HG03521 (cell line): Measurements from ENCODE around the gene CRTAP.
"Not testable (repeated sequence)": the region's sequence is repeated elsewhere in the genome, so short reads cannot be mapped to it uniquely, and the experiment has no call there.

Source experiments
- ATAC-seq: cut with Tn5 transposase; IDR thresholded peaks from one replicate; pipeline ENCODE4 v1.9.1; 2021; ENCODE audit warnings: mild to moderate bottlenecking, moderate library complexity; ENCODE audit not compliant: unreplicated experiment

Gene CRTAP

DNA sequence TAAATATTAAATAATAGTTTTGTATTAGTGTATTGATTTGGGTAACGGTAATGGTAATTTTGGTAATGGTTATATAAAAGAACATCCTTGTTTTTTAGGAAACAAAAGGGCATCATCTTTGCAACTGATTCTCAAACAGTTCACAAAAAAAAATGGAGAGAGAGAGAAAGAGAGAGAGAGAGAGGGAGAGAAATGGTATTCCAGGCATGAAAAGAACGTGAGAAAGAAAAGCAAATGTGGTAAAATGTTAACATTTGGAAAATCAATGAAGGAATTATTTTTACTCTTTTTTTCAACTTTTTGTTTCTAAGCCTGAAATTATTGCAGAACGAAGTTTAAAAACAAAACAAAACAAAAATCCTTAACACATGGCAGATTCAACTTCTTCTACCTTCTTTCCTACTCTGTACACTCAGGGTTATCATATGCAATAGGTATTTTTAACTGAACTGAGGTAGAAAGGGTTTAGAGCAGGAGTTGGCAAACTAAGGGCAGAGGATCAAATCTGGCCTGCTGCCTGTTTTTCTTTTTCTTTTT, 14.6 kb upstream of the CRTAP start:
- no peak for ATAC-seq

DNA sequence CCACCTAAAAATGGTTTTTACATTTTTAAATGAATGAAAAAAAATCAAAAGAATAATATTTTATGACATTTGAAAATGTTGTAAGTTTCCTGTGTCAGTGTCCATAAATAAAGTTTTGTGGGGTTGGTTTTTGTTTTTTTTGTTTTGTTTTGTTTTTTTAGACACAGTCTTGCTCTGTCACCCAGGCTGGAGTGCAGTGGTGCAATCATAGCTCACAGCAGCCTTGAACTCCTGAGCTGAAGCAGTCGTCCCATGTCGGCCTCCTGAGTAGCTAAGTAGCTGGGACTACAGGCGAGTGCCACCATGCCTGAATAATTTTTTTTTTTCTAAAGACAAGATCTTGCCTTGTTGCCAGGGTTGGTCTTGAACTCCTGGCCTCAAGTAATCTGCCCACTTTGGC, 14.1 kb upstream of the CRTAP start:
- ATAC-seq: no peak

DNA sequence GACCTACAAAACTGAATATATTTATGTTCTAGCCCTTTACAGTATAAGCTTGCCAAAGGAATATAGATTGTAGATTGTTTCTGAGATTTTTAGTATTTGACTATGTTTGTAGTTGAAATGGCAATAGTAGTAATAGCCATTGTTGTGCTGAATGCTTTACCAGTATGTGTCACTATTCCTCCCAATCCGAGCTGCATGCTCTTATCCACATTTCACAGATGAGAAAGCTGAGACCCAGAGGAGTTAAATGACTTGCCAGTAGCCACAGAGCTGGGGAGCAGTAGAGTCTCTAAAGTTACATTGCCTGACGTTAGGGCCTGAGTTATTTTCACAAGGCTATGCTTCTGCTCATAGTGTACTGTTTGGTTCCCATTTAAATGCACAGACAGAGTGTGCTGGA, 13.6 kb upstream of the CRTAP start:
- ATAC-seq: no peak

DNA sequence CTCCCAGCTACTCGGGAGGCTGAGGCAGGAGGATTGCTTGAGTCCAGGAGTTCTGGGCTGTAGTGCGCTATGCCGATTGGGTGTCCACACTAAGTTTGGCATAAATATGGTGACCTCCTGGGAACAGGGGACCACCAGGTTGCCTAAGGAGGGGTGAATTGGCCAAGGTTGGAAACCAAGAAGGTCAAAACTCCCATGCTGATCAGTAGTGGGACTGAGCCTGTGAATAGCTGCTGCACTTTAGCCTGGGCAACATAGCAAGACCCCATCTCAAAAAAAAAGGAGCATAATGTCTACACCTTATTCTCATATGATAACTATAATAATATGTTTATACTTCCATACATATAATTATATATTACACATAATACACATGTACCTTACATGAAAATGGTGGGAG, 10.8 kb upstream of the CRTAP start:
- no peak for ATAC-seq

DNA sequence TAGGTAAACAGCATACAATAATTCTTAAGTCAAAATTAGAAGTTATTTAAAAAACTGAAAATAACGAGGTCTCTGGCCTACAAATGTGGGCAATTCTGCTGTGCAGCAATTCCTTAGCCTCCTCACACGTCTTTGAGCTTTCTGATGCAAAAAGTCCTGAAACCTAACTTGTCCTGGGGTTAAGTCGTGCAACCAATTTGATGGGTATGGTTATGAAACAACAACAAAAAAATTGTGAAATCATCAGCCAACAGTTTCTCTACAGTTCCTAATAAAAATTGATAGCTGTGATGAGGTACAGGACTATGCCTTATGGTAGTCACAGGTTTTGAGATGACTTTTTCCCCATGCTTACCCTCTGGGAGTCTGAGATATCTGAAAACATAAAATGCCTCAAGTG, 10.3 kb upstream of the CRTAP start:
- no peak for ATAC-seq

DNA sequence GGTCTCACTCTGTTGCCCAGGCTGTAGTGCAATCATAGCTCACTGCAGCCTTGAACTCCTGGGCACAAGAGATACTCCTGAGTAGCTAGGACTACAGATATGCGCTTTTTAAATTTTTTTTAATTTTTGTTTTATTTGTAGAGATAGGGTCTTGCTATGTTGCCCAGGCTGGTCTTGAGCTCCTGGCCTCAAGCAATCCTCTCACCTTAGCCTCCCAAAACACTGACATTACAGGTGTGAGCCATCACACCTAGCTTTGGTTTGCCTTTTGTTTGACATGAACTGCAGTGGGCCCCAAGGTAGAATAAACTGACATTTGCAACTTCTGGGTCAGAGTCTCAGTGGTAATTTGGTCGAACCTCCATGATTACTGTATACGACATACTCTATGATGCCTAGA, 9.0 kb upstream of the CRTAP start:
- ATAC-seq: no peak

DNA sequence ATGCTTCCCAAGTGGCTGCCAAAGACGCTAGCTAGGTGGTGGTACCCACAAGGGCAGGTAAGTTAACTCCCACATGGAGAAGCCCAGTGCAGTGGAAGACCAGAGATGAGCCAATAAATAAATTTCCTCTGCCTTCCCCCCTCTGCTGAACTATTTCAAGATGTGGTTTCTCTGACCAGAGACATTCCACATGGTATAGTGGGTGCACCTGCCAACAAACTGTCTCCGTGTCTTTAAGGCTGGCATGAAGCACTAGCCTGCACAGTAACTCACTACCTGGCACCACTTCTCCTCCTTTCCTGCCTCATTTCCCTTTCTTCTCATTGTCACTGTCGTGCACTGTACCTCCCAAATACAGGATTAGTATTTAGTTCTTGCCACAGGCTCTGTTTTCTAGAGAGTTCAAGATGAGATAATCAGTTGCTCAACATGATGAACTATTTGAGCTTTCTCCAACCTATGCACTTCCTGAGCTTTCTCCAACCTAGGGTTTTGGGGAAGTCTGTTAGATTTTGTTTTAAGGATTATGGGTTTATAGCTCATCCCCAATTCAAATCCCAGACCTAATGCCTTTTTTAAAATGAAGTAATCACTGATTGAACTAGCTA, 8.4 kb upstream of the CRTAP start:
- no peak for ATAC-seq

DNA sequence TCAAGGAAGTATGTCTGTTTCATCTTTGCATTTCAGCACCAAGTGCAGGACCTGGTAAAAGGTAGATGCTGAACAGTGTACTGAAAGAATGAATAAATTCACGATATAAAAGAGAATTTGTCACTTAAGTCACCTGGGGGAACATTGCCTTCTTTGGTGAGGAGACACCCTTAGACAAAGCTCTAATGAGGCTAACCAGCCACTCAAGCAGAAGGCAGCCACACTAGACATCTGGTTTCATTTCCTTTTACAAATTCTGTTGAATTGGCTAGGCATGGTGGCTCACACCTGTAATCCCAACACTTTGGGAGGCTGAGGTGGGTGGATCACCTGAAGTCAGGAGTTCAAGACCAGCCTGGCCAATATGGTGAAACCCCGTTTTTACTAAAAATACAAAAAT, 7.0 kb upstream of the CRTAP start:
- not testable (repeated sequence) for ATAC-seq

DNA sequence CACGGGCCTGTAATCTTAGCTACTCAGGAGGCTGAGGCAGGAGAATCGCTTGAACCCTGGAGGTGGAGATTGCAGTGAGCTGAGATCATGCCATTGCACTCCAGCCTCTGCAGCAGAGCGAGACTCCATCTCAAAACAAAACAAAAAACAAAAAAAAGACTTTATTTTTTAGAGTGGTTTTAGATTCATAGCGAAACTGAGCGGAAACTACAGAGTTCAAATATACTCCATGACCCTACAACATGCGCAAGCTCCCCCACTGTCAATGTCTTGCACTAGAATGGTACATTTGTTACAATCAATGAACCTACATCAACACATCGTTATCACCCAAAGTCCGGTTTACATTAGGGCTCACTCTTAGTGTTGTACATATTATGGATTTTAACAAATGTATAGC, 2.2 kb upstream of the CRTAP start:
- ATAC-seq: peak; percentile 29

DNA sequence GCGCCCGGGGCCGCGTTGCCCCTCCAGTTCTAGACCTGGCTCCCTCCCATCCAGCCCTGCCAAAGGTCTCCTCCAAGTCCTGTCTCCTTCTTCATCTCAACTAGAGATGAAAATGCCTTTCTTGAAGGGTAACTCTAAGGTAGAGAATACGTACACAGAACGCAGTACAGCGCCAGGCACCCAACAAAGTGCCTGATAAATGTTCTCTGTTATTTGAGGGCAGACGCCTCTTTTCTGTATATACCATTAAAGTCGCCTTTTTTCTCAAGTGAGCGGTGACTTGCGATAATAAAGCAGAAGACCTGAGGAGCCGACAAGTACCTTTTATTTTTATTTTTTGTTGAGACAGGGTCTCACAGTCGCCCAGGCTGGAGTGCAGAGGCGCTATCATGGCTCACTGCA, 809 bp downstream of the CRTAP start:
- ATAC-seq: no peak

DNA sequence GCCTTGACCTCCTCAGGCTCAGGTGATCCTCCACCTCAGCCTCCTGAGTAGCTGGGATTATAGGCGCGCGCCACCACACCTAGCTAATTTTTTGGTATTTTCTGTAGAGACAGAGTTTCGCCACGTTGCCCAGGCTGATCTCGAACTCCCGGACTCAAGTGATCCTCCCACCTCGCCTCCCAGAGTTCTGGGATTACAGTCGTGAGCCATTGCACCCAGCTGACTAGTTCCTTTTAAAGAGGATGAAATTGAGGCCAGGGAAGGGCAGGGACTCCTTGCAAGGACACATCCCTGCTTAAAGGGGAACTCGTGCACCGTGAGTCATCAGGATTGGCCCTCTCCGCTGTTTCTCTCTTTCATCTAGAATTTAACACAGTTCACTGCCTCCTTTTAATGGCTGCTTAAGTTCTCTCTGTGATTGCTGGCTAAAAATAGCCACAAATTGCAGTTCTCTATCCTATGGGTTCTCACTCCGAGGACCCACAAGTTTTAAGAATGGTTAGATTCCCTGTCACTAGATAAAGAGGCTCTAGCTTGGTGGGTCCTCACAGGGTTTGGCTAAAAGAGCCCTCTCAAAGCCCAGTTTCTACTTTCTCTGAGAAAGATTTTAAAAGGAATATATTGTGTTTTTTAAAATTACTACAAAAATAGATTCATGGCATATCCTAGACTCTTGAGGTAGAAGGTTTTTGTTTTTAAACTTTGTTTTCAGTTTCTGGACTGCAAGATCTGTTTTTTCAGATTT, 1.4 kb downstream of the CRTAP start:
- ATAC-seq: no peak

DNA sequence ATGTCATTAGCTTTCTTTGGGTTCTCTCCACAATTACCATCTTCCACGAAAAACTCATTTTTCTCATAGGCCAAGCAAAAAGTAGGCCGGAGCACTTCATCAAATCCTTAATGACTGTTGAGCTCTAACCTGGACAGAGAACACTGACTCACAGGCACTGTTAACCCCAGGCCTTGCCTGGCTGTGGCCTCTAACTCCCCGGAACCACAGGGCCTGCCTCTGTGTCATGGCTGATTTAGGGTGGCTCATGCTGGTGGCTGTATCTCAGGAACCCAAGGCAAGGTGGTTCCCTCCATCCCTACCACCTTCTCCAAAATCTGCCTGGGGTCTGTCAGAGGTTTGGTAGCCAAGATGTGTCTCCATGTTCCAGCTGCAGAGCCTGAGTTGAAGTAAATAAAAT, 3.6 kb downstream of the CRTAP start:
- no peak for ATAC-seq

DNA sequence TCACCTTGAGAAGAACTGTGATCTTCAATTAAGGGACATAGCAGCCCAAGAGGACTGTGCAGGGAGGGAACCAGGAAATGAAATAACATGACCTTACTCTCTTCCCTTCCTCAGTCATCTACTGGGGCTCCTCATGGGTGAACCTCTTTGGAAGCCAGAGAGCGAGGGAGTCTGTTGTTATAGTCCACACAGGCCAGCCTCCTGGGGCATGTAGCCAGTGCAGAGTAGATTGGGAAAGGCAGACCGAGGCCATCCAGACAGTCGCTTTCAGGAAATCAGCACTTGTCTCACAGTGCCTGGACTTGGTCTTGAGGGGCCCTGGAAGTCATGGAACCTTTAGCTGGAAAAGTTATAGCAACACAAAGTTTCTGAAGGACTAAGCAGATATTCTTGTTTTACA, 6.1 kb downstream of the CRTAP start:
- ATAC-seq: no peak

DNA sequence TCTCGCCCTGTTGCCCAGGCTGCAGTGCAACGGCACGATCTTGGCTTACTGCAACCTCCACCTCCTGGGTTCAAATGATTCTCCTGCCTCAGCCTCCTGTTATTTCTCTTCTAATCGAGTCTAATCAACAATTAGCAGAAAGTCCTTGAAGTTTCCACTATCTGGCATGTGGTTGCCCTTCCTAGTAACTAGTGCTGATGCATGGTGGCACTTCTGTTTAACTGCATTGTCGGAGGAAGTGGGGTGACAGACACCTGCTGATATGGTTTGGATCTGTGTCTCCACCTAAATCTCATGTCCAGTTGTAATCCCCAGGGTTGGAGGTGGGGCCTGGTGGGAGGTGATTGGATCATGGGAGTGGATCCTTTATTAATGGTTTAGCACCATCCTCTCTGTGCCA, 9.2 kb downstream of the CRTAP start:
- no peak for ATAC-seq

DNA sequence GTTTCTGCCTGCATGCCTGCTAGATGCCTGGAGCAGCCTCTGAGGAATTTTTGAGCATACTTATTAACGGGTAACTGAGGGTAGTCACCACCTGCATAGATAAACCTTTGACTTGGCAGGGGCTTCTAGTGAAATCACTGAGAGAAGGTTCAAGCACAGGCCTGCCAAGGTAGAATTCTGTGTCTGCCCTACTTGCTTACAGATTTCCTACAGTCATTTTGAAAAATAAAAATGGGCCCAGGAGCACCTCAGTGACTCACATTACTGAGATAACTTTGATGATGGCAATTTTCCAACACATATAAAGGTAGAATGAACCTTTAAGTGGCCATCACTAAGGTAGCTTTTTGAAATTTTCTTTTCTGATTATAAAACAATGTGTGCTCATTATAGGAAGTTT, 10.8 kb downstream of the CRTAP start:
- no peak for ATAC-seq

DNA sequence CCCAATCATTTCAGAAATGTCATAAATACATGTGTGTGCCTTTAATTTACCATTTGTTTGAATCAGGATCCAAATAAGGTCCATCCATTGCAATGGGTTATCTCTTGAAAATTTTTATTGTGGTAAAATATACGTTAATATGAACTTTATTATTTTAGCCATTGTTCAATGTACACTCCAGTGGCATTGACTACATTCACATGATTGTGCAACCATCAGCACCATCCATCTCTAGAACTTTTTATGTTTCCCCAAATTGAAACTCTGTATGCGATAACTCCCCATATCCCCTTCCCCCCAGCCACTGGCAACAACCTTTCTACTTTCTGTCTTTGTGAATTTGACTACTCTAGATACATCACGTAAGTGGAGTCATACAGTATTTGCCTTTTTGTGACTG, 12.0 kb downstream of the CRTAP start:
- no peak for ATAC-seq

DNA sequence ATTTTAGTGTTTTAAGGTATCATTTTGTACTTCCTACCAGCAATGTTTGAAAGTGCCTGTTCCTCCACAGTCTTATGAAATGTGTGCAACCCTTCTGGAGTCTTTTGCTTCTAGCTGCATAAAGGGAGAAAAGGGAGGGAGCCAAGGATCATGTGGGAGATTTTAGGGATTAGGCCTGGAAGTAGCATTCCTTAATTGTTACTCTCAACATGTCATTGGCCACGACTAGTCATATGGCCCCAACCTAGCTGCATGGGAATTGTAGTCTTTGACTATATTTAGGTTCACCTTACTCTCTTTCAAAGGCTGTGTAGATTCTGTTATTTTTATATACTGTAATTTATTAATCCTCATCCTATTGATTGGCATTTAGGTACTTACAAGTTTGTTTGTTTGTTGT, 14.9 kb downstream of the CRTAP start:
- no peak for ATAC-seq

DNA sequence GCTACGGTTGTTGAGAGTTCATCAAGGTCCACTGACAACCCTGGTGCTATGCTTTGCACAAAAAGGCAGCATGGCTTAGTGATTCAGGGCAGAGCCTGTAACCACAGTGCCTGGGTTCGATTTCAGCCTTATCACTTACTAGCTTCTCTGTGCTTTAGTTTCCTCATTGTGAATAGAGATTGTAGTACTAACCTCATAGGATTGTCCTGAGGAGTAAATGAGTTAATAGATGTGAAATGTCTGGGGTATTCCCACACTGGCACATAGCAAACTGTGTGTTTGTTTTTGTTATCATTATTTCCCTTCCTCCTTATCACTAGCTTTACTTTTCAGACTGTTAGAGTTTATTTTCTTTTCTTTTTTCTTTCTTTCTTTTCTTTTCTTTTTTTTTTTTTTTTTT, 16.3 kb downstream of the CRTAP start:
- ATAC-seq: no peak

DNA sequence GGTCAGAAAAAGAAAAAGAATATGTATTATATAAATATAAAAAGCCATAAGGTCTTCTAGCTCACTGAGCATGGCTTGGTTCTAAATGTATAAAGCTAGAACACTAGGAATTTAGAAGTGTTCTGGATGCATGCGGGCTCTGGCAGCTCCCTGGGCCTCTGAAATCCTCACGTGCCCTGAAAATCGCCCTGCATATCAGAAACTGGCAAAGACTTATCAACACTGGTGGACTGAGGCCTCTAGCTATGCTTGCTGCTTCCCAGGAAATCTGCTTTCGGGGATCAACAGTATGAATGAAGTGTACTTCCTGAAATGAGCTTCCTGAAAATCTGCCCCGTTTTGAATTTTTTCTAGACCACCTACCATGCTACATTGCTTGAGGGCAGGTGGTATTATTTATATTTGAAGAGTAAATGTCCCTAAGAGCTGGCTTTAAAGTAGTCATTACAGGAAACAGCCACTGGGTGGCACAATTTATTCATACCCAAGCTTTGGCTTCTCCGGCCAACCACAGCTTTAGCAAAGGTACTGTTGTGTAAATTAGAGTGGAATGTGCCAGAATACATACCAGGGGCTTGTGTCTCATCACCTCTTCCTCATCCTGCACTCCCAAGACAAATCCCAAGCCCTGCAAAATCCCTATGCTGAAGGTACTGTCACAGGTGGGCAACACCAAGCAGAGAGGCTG, 17.7 kb downstream of the CRTAP start:
- peak; percentile 75 for ATAC-seq

DNA sequence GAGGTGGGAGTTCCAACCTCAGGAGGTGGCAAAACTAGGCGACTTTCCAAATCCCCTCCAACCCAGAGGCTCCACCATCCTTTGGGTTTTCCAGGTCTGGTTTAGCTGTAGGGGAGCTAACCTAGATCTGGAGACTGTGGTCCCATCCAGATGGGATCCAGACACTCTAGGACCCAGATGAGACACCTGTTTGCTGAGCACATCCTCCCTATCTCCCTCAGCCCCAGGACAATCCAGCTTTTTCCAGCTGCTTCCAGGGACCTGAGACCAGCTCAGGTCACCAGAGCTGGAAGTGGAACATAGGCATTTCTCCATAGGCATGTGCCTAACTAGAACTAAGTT, 18.2 kb downstream of the CRTAP start:
- ATAC-seq: no peak

DNA sequence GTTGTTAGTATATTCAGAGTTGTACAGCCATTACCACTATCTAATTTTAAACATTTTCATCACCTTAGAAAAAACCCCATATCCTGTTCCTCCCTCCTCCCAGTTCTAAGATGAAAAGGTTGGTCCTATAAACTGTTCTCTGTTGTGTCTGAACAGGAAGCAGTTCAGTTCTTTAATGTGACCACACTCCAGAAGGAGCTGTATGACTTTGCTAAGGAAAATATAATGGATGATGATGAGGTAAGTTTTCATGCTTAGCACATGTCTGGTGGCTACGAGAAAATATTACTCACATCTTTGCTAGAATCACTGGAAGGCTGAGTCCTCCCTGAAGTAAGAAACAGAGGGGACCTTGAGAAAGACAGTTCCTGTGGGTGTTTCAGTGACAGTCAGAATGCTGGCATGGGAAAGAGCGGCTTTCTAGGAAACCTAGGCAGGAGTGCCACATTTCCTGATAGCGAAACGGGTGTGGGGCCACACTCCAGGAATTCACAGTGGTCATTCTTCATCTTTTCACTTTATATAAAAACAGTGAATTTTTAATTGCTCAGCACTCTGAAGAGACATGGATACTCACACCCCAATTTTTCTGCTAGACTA, 20.3 kb downstream of the CRTAP start:
- no peak for ATAC-seq

DNA sequence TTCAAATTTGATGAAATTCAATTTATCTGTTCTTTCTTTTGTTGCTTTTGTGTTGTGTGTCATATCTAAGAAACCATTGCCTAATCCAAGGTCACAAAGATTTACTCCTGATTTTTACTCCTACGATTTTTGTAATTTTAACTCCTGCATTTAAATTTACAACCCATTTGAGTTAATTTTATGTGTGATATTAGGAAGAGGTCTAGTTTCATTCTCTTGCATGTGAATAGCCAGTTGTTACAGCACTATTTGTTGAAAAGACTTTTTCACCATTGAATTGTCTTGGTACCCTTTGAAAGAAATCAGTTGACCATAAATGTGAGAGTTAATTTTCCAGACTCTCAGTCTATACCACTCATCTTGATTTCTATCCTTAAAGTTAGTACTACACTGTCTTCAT, 23.9 kb downstream of the CRTAP start:
- no peak for ATAC-seq
